Measurements from ENCODE around the gene ZP3.
"Not testable (repeated sequence)": the region's sequence is repeated elsewhere in the genome, so short reads cannot be mapped to it uniquely, and the experiment has no call there.

ZP3 gene

DNA sequence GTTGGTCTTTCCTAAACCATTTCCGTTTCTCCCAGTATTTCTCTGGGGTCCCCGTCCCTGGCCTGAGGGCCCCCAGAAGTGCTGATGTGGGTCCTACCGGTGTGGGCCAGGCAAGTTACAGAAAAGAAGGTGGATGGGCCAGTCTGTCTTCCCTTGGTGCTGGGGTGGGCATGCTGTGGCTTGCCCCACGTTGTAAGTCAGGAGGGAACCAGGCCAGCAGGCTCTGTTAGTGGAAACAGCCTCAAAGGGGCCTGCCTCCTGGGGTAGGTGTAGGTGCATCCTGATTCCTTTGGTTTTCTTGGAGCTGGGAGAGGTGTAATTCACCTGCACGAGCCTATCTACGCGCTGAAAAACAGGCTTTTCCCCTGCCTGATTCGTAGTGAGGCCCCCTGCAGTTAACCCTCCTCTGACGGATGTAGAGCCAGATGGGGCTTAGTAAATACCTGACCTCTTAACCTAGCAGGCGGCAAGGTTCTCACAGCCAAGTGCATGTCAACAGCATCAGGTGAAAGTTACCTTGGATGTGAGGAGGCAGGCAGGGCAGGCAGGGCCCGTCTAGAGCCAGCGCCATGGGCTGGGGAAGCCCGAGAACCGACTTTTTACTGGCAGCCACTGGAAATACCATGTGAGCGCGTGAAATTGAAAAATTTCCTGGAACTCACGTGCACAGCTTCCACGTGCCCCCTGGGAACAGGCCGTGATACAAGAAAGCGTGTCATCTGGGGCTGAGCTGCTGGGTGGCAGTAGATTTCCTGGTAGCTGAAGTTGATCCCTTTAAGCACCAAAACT lies 61.3 kb downstream of the ZP3 start:
- not testable (repeated sequence) for DNase-seq (ENCODE audit: low spot score)

DNA sequence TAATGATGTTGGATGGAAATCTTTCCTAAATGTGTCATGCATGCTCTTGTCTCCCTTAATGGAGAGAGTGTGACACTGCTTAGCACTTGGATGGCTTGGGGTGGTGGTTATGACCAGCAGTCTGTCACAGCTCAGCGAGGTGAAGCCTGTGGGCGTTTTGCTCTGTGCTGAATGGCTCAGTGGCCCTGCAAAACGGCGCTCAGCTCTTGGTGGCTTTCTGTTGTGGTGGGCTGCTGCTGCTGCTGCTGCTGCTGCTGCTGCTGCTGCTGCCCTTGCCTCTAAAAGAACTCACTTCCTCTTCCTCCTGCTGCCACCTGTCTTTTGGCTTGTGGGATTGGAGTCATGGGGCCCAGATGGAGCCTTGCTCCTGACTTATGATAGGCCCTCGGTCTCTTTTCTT lies 61.9 kb downstream of the ZP3 start:
- not testable (repeated sequence) for DNase-seq (ENCODE audit: low spot score)

DNA sequence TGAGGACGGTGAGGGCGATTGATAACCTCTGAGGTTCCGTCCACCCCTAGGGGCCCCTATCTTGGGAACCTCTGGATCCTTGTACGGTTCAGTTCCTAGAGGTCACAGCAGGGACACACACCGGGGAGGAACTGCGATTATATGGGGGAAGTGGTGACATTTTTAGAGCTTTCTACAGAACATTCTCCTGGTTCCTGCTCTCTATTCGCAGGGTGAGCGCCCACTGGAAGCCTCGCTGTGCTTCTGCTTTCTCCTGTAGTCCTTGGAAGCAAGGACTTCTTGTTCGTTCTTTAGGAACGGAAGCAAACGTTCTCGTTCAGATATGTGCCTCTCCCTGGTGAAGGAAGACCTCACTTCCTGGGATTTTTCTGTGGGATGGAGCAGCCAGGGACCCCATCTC lies 63.2 kb downstream of the ZP3 start:
- DNase-seq (ENCODE audit: low spot score): not testable (repeated sequence)

Measured in hepatic stellate cell (primary cell).